Astrocyte (in vitro differentiated cells and primary cell): ENCODE data around the gene CACNG1. TPM values are rescaled to one million over a fixed set of nuclear protein-coding genes. Genes with fewer than 3 reads are reported as not detected.

ENCODE experiments used
- DNase-seq: peaks from one replicate; pipeline ENCODE4 v3.0.0-alpha.2; 2010; ENCODE audit warnings: low read depth
- FAIRE-seq: peaks from 2 replicates; lab custom pipeline; 2011; peaks lifted over from hg19 to GRCh38; lab: Jason Lieb, UNC
- H2AFZ ChIP-seq: 2 replicates; pipeline ENCODE4 v1.6.0; 2012; ENCODE audit warnings: low read depth, low read length, inconsistent platforms
- H3K27ac ChIP-seq: 2 replicates; pipeline ENCODE4 v1.5.1; 2011; ENCODE audit warnings: low read depth, low read length, inconsistent platforms
- H3K27me3 ChIP-seq: 2 replicates; pipeline ENCODE4 v1.6.0; 2011; ENCODE audit warnings: low read length, inconsistent platforms; ENCODE audit not compliant: insufficient read depth
- H3K36me3 ChIP-seq: 2 replicates; pipeline ENCODE4 v1.5.1; 2011; ENCODE audit warnings: low read length, inconsistent platforms; ENCODE audit not compliant: insufficient read depth
- H3K4me1 ChIP-seq: 2 replicates; pipeline ENCODE4 v1.5.1; 2011; ENCODE audit warnings: low read length, inconsistent platforms; ENCODE audit not compliant: insufficient read depth
- H3K4me2 ChIP-seq: 2 replicates; pipeline ENCODE4 v1.6.0; 2012; ENCODE audit warnings: low read length, inconsistent platforms
- H3K4me3 ChIP-seq: 2 replicates; pipeline ENCODE4 v1.5.1; 2011; ENCODE audit warnings: low read depth, mild to moderate bottlenecking, low read length, inconsistent platforms; ENCODE audit not compliant: insufficient read depth
- H3K79me2 ChIP-seq: 2 replicates; pipeline ENCODE4 v1.6.0; 2012; ENCODE audit warnings: mild to moderate bottlenecking, low read length, inconsistent platforms; ENCODE audit not compliant: insufficient read depth
- H3K9ac ChIP-seq: 2 replicates; pipeline ENCODE4 v1.6.0; 2012; ENCODE audit warnings: mild to moderate bottlenecking, low read length, inconsistent platforms
- H3K9me3 ChIP-seq: 2 replicates; pipeline ENCODE4 v1.5.1; 2012; ENCODE audit warnings: low read depth, mild to moderate bottlenecking, low read length, inconsistent platforms; ENCODE audit not compliant: insufficient read depth
- H4K20me1 ChIP-seq: 2 replicates; pipeline ENCODE4 v1.6.0; 2012; ENCODE audit warnings: low read length, inconsistent platforms; ENCODE audit not compliant: insufficient read depth
- H3K27ac Mint-ChIP-seq: one replicate; pipeline ENCODE4 v1.8.0; 2021; ENCODE audit warnings: mild to moderate bottlenecking, mixed read lengths; ENCODE audit not compliant: unreplicated experiment
- H3K27me3 Mint-ChIP-seq: one replicate; pipeline ENCODE4 v1.8.0; 2021; ENCODE audit warnings: low read depth, mixed read lengths; ENCODE audit not compliant: unreplicated experiment
- H3K36me3 Mint-ChIP-seq: one replicate; pipeline ENCODE4 v1.8.0; 2021; ENCODE audit warnings: low read depth, mixed read lengths; ENCODE audit not compliant: unreplicated experiment
- H3K4me1 Mint-ChIP-seq: one replicate; pipeline ENCODE4 v1.8.0; 2021; ENCODE audit warnings: low read depth, mixed read lengths; ENCODE audit not compliant: unreplicated experiment
- H3K4me3 Mint-ChIP-seq: one replicate; pipeline ENCODE4 v1.8.0; 2021; ENCODE audit warnings: mild to moderate bottlenecking, moderate library complexity, mixed read lengths; ENCODE audit not compliant: unreplicated experiment
- H3K9me3 Mint-ChIP-seq: one replicate; pipeline ENCODE4 v1.8.0; 2021; ENCODE audit warnings: mild to moderate bottlenecking, mixed read lengths; ENCODE audit not compliant: unreplicated experiment
- EZH2 ChIP-seq: IDR thresholded peaks from 2 replicates; pipeline ENCODE4 v1.6.1; 2012; ENCODE audit warnings: mild to moderate bottlenecking, low read length, inconsistent platforms; ENCODE audit not compliant: insufficient read depth
- total RNA-seq: library from RNA; stranded (reverse); gene quantifications from 2 replicates; pipeline ENCODE4 v1.2.1, GENCODE V29; 2021
- TF ChIP-seq, protein P1 (sequence below): IDR thresholded peaks from 2 replicates; pipeline ENCODE4 v1.5.1; 2011; ENCODE audit warnings: low read depth, mild to moderate bottlenecking, inconsistent platforms, low read length, moderate library complexity; ENCODE audit not compliant: insufficient read depth

Gene CACNG1
- total RNA-seq, 1 donor from 2014 or later = not detected

DNA sequence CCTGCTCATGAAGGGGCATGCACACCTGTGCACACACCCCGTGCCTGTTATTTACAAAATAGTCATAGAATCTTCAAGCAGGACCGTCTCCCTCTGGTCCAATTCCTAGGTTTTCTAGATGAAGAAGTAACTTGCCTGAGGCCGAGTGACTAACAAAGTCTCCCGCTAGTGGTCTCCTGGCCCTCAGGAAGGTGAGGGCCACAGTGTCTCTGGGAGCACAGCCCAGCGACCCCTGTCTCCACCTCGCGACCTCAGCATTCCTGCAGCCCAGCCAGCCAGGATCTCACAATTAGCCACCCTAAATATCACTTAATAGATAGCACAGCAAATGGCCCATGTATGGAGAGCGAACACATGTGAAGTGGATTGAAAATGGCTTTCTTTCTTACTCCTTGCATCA lies 30.5 kb upstream of the CACNG1 start:
- DNase-seq (no peak), FAIRE-seq (no peak)
- no peak overlapping the region for H2AFZ ChIP-seq
- peaks cover 15% of the 10 kb centered on the region for H3K9me3 Mint-ChIP-seq
- H4K20me1 ChIP-seq = no peaks in the 10 kb centered on the region
- TF ChIP-seq, protein P1, sequence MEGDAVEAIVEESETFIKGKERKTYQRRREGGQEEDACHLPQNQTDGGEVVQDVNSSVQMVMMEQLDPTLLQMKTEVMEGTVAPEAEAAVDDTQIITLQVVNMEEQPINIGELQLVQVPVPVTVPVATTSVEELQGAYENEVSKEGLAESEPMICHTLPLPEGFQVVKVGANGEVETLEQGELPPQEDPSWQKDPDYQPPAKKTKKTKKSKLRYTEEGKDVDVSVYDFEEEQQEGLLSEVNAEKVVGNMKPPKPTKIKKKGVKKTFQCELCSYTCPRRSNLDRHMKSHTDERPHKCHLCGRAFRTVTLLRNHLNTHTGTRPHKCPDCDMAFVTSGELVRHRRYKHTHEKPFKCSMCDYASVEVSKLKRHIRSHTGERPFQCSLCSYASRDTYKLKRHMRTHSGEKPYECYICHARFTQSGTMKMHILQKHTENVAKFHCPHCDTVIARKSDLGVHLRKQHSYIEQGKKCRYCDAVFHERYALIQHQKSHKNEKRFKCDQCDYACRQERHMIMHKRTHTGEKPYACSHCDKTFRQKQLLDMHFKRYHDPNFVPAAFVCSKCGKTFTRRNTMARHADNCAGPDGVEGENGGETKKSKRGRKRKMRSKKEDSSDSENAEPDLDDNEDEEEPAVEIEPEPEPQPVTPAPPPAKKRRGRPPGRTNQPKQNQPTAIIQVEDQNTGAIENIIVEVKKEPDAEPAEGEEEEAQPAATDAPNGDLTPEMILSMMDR = no peak
- no peak for TF ChIP-seq EZH2
- H3K9ac ChIP-seq = no peak overlapping the region
- H3K4me3 ChIP-seq = no peak overlapping the region
- H3K36me3 Mint-ChIP-seq = peaks cover 7% of the 10 kb centered on the region
- H3K36me3 ChIP-seq = no peaks in the 10 kb centered on the region
- H3K27ac Mint-ChIP-seq = no peak overlapping the region
- no peaks in the 10 kb centered on the region for H3K4me1 ChIP-seq
- H3K79me2 ChIP-seq = no peaks in the 10 kb centered on the region
- H3K4me1 Mint-ChIP-seq = peaks cover 1% of the 10 kb centered on the region
- H3K9me3 ChIP-seq = no peaks in the 10 kb centered on the region
- no peak overlapping the region for H3K27ac ChIP-seq
- H3K27me3 ChIP-seq = no peaks in the 10 kb centered on the region
- no peak overlapping the region for H3K4me3 Mint-ChIP-seq
- peaks cover 45% of the 10 kb centered on the region for H3K27me3 Mint-ChIP-seq
- no peak overlapping the region for H3K4me2 ChIP-seq

GRCh38 chr17:67015001-67015400 lies 29.4 kb upstream of the CACNG1 start:
- Mint-ChIP-seq H3K27ac (no peak overlapping the region), H3K9me3 (peaks cover 12% of the 10 kb centered on the region), H3K27me3 (peaks cover 43% of the 10 kb centered on the region), H3K36me3 (peaks cover 7% of the 10 kb centered on the region), H3K4me1 (peaks cover 1% of the 10 kb centered on the region), H3K4me3 (no peak overlapping the region)
- Histone ChIP-seq H3K4me3 (no peak overlapping the region), H3K9ac (no peak overlapping the region), H2AFZ (no peak overlapping the region), H4K20me1 (no peaks in the 10 kb centered on the region), H3K9me3 (no peaks in the 10 kb centered on the region), H3K4me2 (no peak overlapping the region), H3K79me2 (no peaks in the 10 kb centered on the region), H3K27me3 (no peaks in the 10 kb centered on the region), H3K36me3 (no peaks in the 10 kb centered on the region), H3K27ac (no peak overlapping the region), H3K4me1 (no peaks in the 10 kb centered on the region)
- no peak for FAIRE-seq
- DNase-seq = no peak
- TF ChIP-seq, protein P1 = no peak
- no peak for TF ChIP-seq EZH2

DNA sequence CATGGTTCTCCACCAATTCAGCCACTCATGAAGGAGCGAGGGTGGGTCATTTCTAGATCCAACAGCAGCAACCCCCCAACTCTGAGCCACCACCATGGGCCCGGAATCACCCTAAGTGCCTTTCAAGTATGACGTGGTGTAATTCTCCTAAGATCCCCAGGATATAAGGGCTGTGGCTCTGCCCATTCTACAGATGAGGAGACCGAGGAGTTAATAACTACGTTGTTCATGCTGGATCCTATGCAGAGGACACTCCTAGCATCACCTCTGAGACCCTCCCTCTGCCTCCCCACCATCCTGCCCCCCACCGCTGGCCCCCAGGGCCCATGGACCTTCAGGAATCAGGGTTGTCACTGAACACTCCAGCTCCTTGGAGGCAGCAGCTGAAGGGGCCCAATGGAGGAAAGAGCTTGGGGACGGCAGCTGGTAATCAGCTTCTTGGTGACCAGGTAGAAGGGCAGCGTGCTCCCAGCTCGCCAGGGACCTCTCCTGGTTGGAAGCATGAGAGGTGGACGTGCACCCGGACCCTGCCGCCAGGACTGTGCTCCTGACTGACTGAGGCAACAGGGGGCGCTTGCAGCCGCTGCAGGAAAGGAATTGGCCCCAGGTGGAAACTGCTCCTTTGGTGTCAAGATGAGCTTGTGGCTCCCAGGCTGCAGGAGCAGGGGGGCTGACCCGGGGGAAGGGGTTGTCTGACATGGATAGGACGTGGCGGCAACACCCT lies 28.2 kb upstream of the CACNG1 start:
- no peaks in the 10 kb centered on the region for H3K4me1 ChIP-seq
- Mint-ChIP-seq H3K27me3 (peaks cover 39% of the 10 kb centered on the region), H3K9me3 (peaks cover 12% of the 10 kb centered on the region), H3K27ac (no peak overlapping the region), H3K4me1 (peaks cover 1% of the 10 kb centered on the region), H3K4me3 (no peak overlapping the region), H3K36me3 (peaks cover 2% of the 10 kb centered on the region)
- no peaks in the 10 kb centered on the region for H3K36me3 ChIP-seq
- FAIRE-seq = no peak
- H3K79me2 ChIP-seq = no peaks in the 10 kb centered on the region
- no peak overlapping the region for H3K27ac ChIP-seq
- H3K4me2 ChIP-seq = no peak overlapping the region
- TF ChIP-seq EZH2 = no peak
- TF ChIP-seq, protein P1 = no peak
- no peak overlapping the region for H3K4me3 ChIP-seq
- no peak for DNase-seq
- H3K9me3 ChIP-seq = no peaks in the 10 kb centered on the region
- H3K27me3 ChIP-seq = no peaks in the 10 kb centered on the region
- no peak overlapping the region for H2AFZ ChIP-seq
- no peaks in the 10 kb centered on the region for H4K20me1 ChIP-seq
- no peak overlapping the region for H3K9ac ChIP-seq
